Type B pancreatic cell (in vitro differentiated cells): ENCODE results near the gene SYNJ1. TPM values are rescaled to one million over a fixed set of nuclear protein-coding genes. Genes with fewer than 3 reads are reported as not detected.
A peak's percentile ranks its signal among the peaks of the same experiment; 100 is the strongest.

ENCODE experiments used
- DNase-seq: peaks from one replicate; pipeline ENCODE4 v3.0.0; 2021; ENCODE audit warnings: mixed read lengths; ENCODE audit not compliant: unreplicated experiment; ENCODE audit errors: extremely low spot score
- H3K27ac Mint-ChIP-seq: 2 replicates; pipeline ENCODE4 v1.8.0; 2021; ENCODE audit warnings: mild to moderate bottlenecking, mixed read lengths
- H3K27me3 Mint-ChIP-seq: 2 replicates; pipeline ENCODE4 v1.8.0; 2021; ENCODE audit warnings: mixed read lengths
- H3K36me3 Mint-ChIP-seq: 2 replicates; pipeline ENCODE4 v1.8.0; 2021; ENCODE audit warnings: mixed read lengths
- H3K4me1 Mint-ChIP-seq: one replicate; pipeline ENCODE4 v1.8.0; 2021; ENCODE audit warnings: mixed read lengths; ENCODE audit not compliant: unreplicated experiment
- H3K4me3 Mint-ChIP-seq: 2 replicates; pipeline ENCODE4 v1.8.0; 2021; ENCODE audit warnings: mild to moderate bottlenecking, mixed read lengths
- H3K9me3 Mint-ChIP-seq: 2 replicates; pipeline ENCODE4 v1.8.0; 2021; ENCODE audit warnings: mixed read lengths
- CTCF ChIP-seq: fragments of 200-600 bp; sonication (generic); conservative IDR thresholded peaks from 2 replicates; pipeline ENCODE4 v1.5.0; 2021; ENCODE audit warnings: antibody characterized with exemption, mild to moderate bottlenecking
- total RNA-seq: library from RNA; stranded (reverse); gene quantifications from 2 replicates; pipeline ENCODE4 v1.2.1, GENCODE V29; 2021; ENCODE audit warnings: low replicate concordance

The SYNJ1 gene
- total RNA-seq, 1 donor from 2014 or later: 12.0 TPM

GRCh38 chr21:32726839-32727686 is 750 bp downstream of the SYNJ1 start:
- H3K4me1 Mint-ChIP-seq: peaks cover 8% of the 10 kb centered on the region
- H3K9me3 Mint-ChIP-seq: no peaks in the 10 kb centered on the region
- peaks cover 6% of the 10 kb centered on the region for H3K36me3 Mint-ChIP-seq
- H3K4me3 Mint-ChIP-seq: peak overlapping the region; percentile 99
- TF ChIP-seq CTCF: no peak
- DNase-seq: no peak
- no peaks in the 10 kb centered on the region for H3K27me3 Mint-ChIP-seq
- H3K27ac Mint-ChIP-seq: peak overlapping the region; percentile 97

- Mint-ChIP-seq H3K4me3 (peak overlapping the region; percentile 27), H3K4me1 (peaks cover 13% of the 10 kb centered on the region), H3K9me3 (peaks cover 4% of the 10 kb centered on the region), H3K27ac (peak overlapping the region; percentile 93), H3K36me3 (peaks cover 10% of the 10 kb centered on the region), H3K27me3 (no peaks in the 10 kb centered on the region)
- TF ChIP-seq CTCF: no peak
- DNase-seq: no peak
Observed at GRCh38 chr21:32719085-32719484, 8.7 kb downstream of the SYNJ1 start.

- peaks cover 4% of the 10 kb centered on the region for H3K9me3 Mint-ChIP-seq
- no peaks in the 10 kb centered on the region for H3K27me3 Mint-ChIP-seq
- no peak overlapping the region for H3K4me3 Mint-ChIP-seq
- no peak for TF ChIP-seq CTCF
- peaks cover 13% of the 10 kb centered on the region for H3K4me1 Mint-ChIP-seq
- peaks cover 4% of the 10 kb centered on the region for H3K36me3 Mint-ChIP-seq
- peak overlapping the region; percentile 73 for H3K27ac Mint-ChIP-seq
- DNase-seq: no peak
Observed at GRCh38 chr21:32717851-32718316, 9.9 kb downstream of the SYNJ1 start.

GRCh38 chr21:32716486-32716885 is 11.3 kb downstream of the SYNJ1 start:
- TF ChIP-seq CTCF: no peak
- H3K36me3 Mint-ChIP-seq: peaks cover 4% of the 10 kb centered on the region
- H3K9me3 Mint-ChIP-seq: peaks cover 4% of the 10 kb centered on the region

GRCh38 chr21:32713726-32714125 is 14.1 kb downstream of the SYNJ1 start:
- no peaks in the 10 kb centered on the region for H3K27me3 Mint-ChIP-seq
- no peak overlapping the region for H3K4me3 Mint-ChIP-seq
- peaks cover 4% of the 10 kb centered on the region for H3K9me3 Mint-ChIP-seq
- no peaks in the 10 kb centered on the region for H3K36me3 Mint-ChIP-seq
- no peak overlapping the region for H3K27ac Mint-ChIP-seq
- TF ChIP-seq CTCF: no peak
- no peak for DNase-seq
- peaks cover 6% of the 10 kb centered on the region for H3K4me1 Mint-ChIP-seq

More at GRCh38 chr21:32716486-32716885, 11.3 kb downstream of the SYNJ1 start:
- no peaks in the 10 kb centered on the region for H3K27me3 Mint-ChIP-seq
- H3K4me3 Mint-ChIP-seq: no peak overlapping the region
- no peak overlapping the region for H3K27ac Mint-ChIP-seq
- DNase-seq: no peak
- H3K4me1 Mint-ChIP-seq: peaks cover 13% of the 10 kb centered on the region
